Ascending aorta (tissue), 2 donors: ENCODE data around the gene AGBL5. TPM values are rescaled to one million over a fixed set of nuclear protein-coding genes. Genes with fewer than 3 reads are reported as not detected.

Experiments used
- DNase-seq, 2 donors: peaks; one replicate each; pipeline ENCODE4 v3.0.0-alpha.2; 2019; ENCODE audit warnings: low spot score in 2 of 2
- H3K27ac ChIP-seq, 2 donors: fragments of 200-600 bp; sonication (generic); one replicate each; pipeline ENCODE4 v1.5.1; 2016 to 2017; ENCODE audit warnings: mild to moderate bottlenecking in 1 of 2
- H3K27me3 ChIP-seq: fragments of 200-600 bp; sonication (generic); one replicate; pipeline ENCODE4 v1.5.1; 2017
- H3K36me3 ChIP-seq, 2 donors: fragments of 200-600 bp; sonication (generic); one replicate each; pipeline ENCODE4 v1.5.1; 2016
- H3K4me1 ChIP-seq, 2 donors: fragments of 200-600 bp; sonication (generic); one replicate each; pipeline ENCODE4 v1.5.1; 2016 to 2017; ENCODE audit warnings: mild to moderate bottlenecking in 1 of 2
- H3K4me3 ChIP-seq, 2 donors: fragments of 200-600 bp; sonication (generic); one replicate each; pipeline ENCODE4 v1.5.1; 2016 to 2017; ENCODE audit warnings: mild to moderate bottlenecking in 1 of 2
- H3K9me3 ChIP-seq, 2 donors: fragments of 200-600 bp; sonication (generic); one replicate each; pipeline ENCODE4 v1.5.1; 2016
- intact Hi-C: fragments of 100-400 bp; cut with DNase I; formaldehyde crosslinking; loops from one replicate; pipeline ENCODE4 v1.15.1; 2023
- total RNA-seq: library from RNA; depleted of rRNA; stranded (reverse); fragments of >200 nt; gene quantifications from one replicate; pipeline ENCODE4 v1.1.0, GENCODE V29; 2016
- TF ChIP-seq, protein P1 (sequence below), 3 experiments: fragments of 200-600 bp in 2 of 3; fragments of 450-650 bp in 1 of 3; sonication (generic) in 2 of 3; IDR thresholded peaks; one replicate each; pipeline ENCODE4 v1.5.1; 2016 to 2019; ENCODE audit warnings: antibody characterized with exemption in 3 of 3, mild to moderate bottlenecking in 1 of 3, moderate library complexity in 1 of 3

The AGBL5 gene
- total RNA-seq, 1 donor from 2014 or later = 2.1 TPM

GRCh38 chr2:27010139-27010538 is 41.3 kb upstream of the AGBL5 start:
- no peak for DNase-seq
- no peaks in the 10 kb centered on the region for H3K9me3 ChIP-seq
- intact Hi-C loops = loop anchor here (10.0 kb wide), 1 partner anchor 165 kb away; the partner anchor contains the start of gene DPYSL5
- H3K4me3 ChIP-seq = no peak overlapping the region
- TF ChIP-seq, protein P1, sequence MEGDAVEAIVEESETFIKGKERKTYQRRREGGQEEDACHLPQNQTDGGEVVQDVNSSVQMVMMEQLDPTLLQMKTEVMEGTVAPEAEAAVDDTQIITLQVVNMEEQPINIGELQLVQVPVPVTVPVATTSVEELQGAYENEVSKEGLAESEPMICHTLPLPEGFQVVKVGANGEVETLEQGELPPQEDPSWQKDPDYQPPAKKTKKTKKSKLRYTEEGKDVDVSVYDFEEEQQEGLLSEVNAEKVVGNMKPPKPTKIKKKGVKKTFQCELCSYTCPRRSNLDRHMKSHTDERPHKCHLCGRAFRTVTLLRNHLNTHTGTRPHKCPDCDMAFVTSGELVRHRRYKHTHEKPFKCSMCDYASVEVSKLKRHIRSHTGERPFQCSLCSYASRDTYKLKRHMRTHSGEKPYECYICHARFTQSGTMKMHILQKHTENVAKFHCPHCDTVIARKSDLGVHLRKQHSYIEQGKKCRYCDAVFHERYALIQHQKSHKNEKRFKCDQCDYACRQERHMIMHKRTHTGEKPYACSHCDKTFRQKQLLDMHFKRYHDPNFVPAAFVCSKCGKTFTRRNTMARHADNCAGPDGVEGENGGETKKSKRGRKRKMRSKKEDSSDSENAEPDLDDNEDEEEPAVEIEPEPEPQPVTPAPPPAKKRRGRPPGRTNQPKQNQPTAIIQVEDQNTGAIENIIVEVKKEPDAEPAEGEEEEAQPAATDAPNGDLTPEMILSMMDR (IDR thresholded peaks at IDR 0.05) = no peak
- no peaks in the 10 kb centered on the region for H3K27me3 ChIP-seq
- no peaks in the 10 kb centered on the region for H3K4me1 ChIP-seq
- no peak overlapping the region for H3K27ac ChIP-seq
- H3K36me3 ChIP-seq = no peaks in the 10 kb centered on the region

- no peaks in the 10 kb centered on the region for H3K9me3 ChIP-seq
- H3K4me3 ChIP-seq = no peak overlapping the region
- H3K27me3 ChIP-seq = no peaks in the 10 kb centered on the region
- intact Hi-C loops = loop anchor here (10.0 kb wide), 1 partner anchor 169 kb away; the partner anchor contains the start of gene DPYSL5
- no peak for DNase-seq
- no peak overlapping the region for H3K27ac ChIP-seq
- TF ChIP-seq, protein P1 (IDR thresholded peaks at IDR 0.05) = no peak
- H3K4me1 ChIP-seq = peaks cover 0 to 2% of the 10 kb centered on the region in 2 donors
- no peaks in the 10 kb centered on the region for H3K36me3 ChIP-seq
Measured at GRCh38 chr2:27013738-27014137, 37.7 kb upstream of the AGBL5 start.

DNA sequence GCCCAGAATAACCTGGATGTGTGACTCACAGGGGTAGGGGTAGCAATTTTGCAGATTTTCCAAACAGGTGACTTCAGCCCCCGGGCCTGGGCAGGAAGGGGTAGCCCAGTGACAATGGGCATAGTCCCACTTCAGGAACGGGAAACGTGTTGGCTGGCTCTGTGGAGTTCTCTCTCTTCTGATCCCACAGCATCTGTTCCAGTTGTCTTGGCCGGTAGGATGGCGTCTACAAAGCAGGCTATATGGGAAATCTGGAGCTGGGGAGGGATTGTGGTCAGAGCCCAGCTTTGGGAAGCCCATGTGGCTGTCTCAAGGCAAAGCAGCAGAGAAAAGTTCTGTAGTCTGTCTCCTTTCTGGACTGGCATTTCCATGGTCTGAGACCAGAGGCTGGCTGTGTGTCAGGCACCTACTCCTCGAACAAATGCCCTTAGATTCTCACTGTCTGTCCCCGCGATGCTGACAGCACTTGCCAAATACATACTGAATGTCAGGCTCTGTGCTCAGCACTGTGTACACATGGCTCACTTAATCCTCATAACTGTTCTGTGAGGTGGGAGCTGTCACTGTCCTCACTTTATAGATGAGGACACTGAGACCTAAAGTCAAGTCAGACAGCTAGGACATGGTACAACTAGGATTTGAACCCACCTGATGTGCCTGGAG is 36.6 kb upstream of the AGBL5 start:
- Histone ChIP-seq H3K4me1 (peaks cover 0 to 2% of the 10 kb centered on the region in 2 donors), H3K36me3 (no peaks in the 10 kb centered on the region), H3K9me3 (no peaks in the 10 kb centered on the region), H3K27ac (no peak overlapping the region), H3K27me3 (no peaks in the 10 kb centered on the region), H3K4me3 (no peak overlapping the region)
- TF ChIP-seq, protein P1 (IDR thresholded peaks at IDR 0.05) = no peak
- DNase-seq = no peak
- intact Hi-C loops = loop anchor here (10.0 kb wide), 1 partner anchor 170 kb away; the partner anchor contains the start of gene DPYSL5

DNA sequence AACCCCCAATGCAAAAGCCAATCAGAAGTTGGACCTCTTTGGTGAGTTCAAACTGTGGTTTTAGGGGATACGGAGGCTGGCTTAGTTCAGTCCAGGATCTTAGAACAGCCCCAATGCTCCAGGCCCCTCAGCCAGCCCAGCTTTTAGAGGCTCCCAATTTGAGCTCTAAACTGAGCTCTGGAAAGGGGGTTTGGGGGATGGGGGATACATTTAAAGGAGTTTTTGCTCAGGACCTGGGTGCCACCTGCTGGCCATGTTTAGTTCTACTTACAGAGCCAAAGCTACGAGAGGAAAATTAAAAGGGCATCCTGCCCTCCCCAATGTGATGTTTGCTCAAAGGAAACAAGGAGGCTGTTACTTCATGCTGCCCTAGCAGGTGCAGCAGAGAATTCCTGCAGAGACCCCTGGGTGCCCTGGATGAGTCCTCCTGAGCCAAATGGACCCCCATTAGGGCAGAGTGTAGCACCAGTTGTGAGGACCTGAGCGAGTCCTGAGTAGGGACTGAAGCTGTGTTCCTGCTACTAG is 34.6 kb upstream of the AGBL5 start:
- TF ChIP-seq, protein P1 (IDR thresholded peaks at IDR 0.05) = peak; percentile 36 to 66 (median 45)
- peak in 1 of 2 donors; percentile 65 for DNase-seq
- no peaks in the 10 kb centered on the region for H3K36me3 ChIP-seq
- intact Hi-C loops = loop anchor here (1.0 to 10.0 kb wide), 2 partner anchors 56 to 172 kb away; partner anchors contain the start of gene DPYSL5
- no peak overlapping the region for H3K27ac ChIP-seq
- peaks cover 0 to 2% of the 10 kb centered on the region in 2 donors for H3K4me1 ChIP-seq
- H3K4me3 ChIP-seq = no peak overlapping the region
- no peaks in the 10 kb centered on the region for H3K9me3 ChIP-seq
- H3K27me3 ChIP-seq = no peaks in the 10 kb centered on the region

DNA sequence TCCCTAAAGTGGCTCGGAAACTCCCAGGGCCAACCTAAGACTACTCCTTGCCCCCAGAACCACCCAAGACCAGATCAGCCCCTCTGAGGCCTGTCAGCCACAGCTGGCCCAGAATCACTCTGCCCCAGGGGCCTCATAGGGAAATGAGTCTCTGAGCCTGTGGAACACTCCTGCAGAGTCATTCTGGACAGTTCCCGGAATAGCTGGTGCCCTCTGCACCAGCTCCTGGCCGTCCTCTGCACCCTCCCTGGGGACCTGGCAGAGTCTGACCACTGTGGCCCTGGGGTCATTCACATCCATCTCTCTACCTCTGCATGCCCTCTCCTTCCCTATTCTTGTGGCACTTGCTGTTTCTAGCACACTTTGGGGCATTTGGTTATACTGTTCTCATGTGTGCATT is 33.3 kb upstream of the AGBL5 start:
- H3K36me3 ChIP-seq = peaks cover 0 to 6% of the 10 kb centered on the region in 2 donors
- H3K4me1 ChIP-seq = peaks cover 0 to 2% of the 10 kb centered on the region in 2 donors
- DNase-seq = no peak
- TF ChIP-seq, protein P1 (IDR thresholded peaks at IDR 0.05) = no peak
- intact Hi-C loops = loop anchor here (10.0 kb wide), 1 partner anchor 173 kb away; the partner anchor contains the start of gene DPYSL5
- H3K27ac ChIP-seq = no peak overlapping the region
- H3K4me3 ChIP-seq = no peak overlapping the region
- H3K9me3 ChIP-seq = no peaks in the 10 kb centered on the region
- no peaks in the 10 kb centered on the region for H3K27me3 ChIP-seq
